Lung (tissue), 12 donors: ENCODE results near the gene FBXO31. TPM values are rescaled to one million over a fixed set of nuclear protein-coding genes. Genes with fewer than 3 reads are reported as not detected.

Source experiments
- ATAC-seq: fragments of 200-7000 bp; cut with Tn5 transposase; one replicate; pipeline ENCODE4 v1.9.1; 2020; ENCODE audit warnings: moderate number of reproducible peaks; ENCODE audit not compliant: insufficient read depth, low FRiP score
- DNase-seq, 3 donors: peaks; one replicate each; pipeline ENCODE4 v3.0.0-alpha.2; 2013 to 2017
- H3K27ac ChIP-seq, 2 donors: one replicate each; pipeline ENCODE4 v1.5.1; 2013; ENCODE audit warnings: mild to moderate bottlenecking in 2 of 2, moderate library complexity in 2 of 2, control low read depth in 1 of 2, inconsistent platforms in 1 of 2, low read depth in 1 of 2, low read length in 1 of 2
- H3K27me3 ChIP-seq, 3 donors: one replicate each; pipeline ENCODE4 v1.5.1; 2013; ENCODE audit warnings: low read length in 2 of 3; ENCODE audit not compliant: control insufficient read depth in 3 of 3, insufficient read depth in 3 of 3
- H3K36me3 ChIP-seq, 4 donors: one replicate each; pipeline ENCODE4 v1.5.1; 2013; ENCODE audit warnings: low read length in 4 of 4, mild to moderate bottlenecking in 1 of 4, moderate library complexity in 1 of 4; ENCODE audit not compliant: control insufficient read depth in 4 of 4, insufficient read depth in 4 of 4
- H3K4me1 ChIP-seq, 5 donors: one replicate each; pipeline ENCODE4 v1.5.1; 2013; ENCODE audit warnings: low read length in 5 of 5, mild to moderate bottlenecking in 2 of 5, moderate library complexity in 1 of 5; ENCODE audit not compliant: control insufficient read depth in 5 of 5, insufficient read depth in 5 of 5
- H3K4me3 ChIP-seq: one replicate; pipeline ENCODE4 v1.5.1; 2013; ENCODE audit warnings: mild to moderate bottlenecking, control low read depth, moderate library complexity
- H3K9ac ChIP-seq, 2 donors: one replicate each; pipeline ENCODE4 v1.5.1; 2013; ENCODE audit warnings: low read length in 2 of 2, control low read depth in 1 of 2; ENCODE audit not compliant: insufficient read depth in 1 of 2
- H3K9me3 ChIP-seq, 4 donors: one replicate each; pipeline ENCODE4 v1.5.1; 2013; ENCODE audit warnings: low read length in 3 of 4, mild to moderate bottlenecking in 1 of 4, moderate library complexity in 1 of 4; ENCODE audit not compliant: control insufficient read depth in 4 of 4, insufficient read depth in 3 of 4
- CTCF ChIP-seq: IDR thresholded peaks from 2 replicates; pipeline ENCODE4 v1.5.1; 2012; ENCODE audit warnings: mild to moderate bottlenecking; ENCODE audit errors: control extremely low read depth, extremely low read depth
- WGBS, 2 donors: extraction: QIAGEN DNeasy Blood & Tissue Kit; methylation state at CpG; one replicate each; pipeline ENCODE4 v1.1.7; 2013; 5-methylcytosine and 5-hydroxymethylcytosine counted together
- polyA plus RNA-seq, 2 donors: library from polyadenylated mRNA; stranded (reverse); fragments of 200-250 nt; gene quantifications; one replicate each; pipeline ENCODE4 v1.2.1, GENCODE V29; 2013
- total RNA-seq, 2 donors: library from RNA; depleted of rRNA in 1 of 2; stranded (reverse); fragments of >200 nt in 1 of 2; gene quantifications; one replicate each; pipeline ENCODE4 v1.2.1, GENCODE V29; 2014 to 2021
- donor health status: control.
- donor health status: control.
- donor health status: Bipolar disorder and iron deficiency.
- donor health status: healthy.
- donor health status: DM: yes; HTN: yes; CAD: no.

Gene FBXO31
- total and polyA plus RNA-seq, 4 donors: 10.1 to 35.1 (median 23.2) TPM

GRCh38 chr16:87420026-87421002 lies 36.7 kb upstream of the FBXO31 start:
- no peak overlapping the region for H3K27ac ChIP-seq
- DNase-seq (no peak), ATAC-seq (no peak)
- H3K4me1 ChIP-seq: no peaks in the 10 kb centered on the region
- H3K9ac ChIP-seq: no peak overlapping the region
- H3K36me3 ChIP-seq: peaks cover 4 to 51% (median 31%) of the 10 kb centered on the region in 4 donors
- no peak overlapping the region for H3K4me3 ChIP-seq
- no peaks in the 10 kb centered on the region for H3K9me3 ChIP-seq
- TF ChIP-seq CTCF: no peak
- H3K27me3 ChIP-seq: no peaks in the 10 kb centered on the region
- WGBS, 2 donors: 94% methylated on average over 25 of the region's 25 CpGs

- peaks cover 6 to 56% (median 30%) of the 10 kb centered on the region in 4 donors for H3K36me3 ChIP-seq
- H3K27me3 ChIP-seq: no peaks in the 10 kb centered on the region
- 74 to 89% methylated on average over 6 of the region's 6 CpGs for WGBS, 2 donors
- no peaks in the 10 kb centered on the region for H3K9me3 ChIP-seq
- ATAC-seq (no peak), DNase-seq (no peak)
- no peak overlapping the region for H3K27ac ChIP-seq
- no peaks in the 10 kb centered on the region for H3K4me1 ChIP-seq
- TF ChIP-seq CTCF: no peak
- no peak overlapping the region for H3K9ac ChIP-seq
- H3K4me3 ChIP-seq: no peak overlapping the region
Measured at GRCh38 chr16:87418644-87419043, 35.1 kb upstream of the FBXO31 start.

GRCh38 chr16:87418216-87418615 lies 34.6 kb upstream of the FBXO31 start:
- DNase-seq (no peak), ATAC-seq (no peak)
- H3K27ac ChIP-seq: no peak overlapping the region
- H3K4me1 ChIP-seq: no peaks in the 10 kb centered on the region
- TF ChIP-seq CTCF: no peak
- no peak overlapping the region for H3K9ac ChIP-seq
- no peak overlapping the region for H3K4me3 ChIP-seq
- 94 to 96% methylated on average over 18 of the region's 18 CpGs for WGBS, 2 donors
- H3K9me3 ChIP-seq: no peaks in the 10 kb centered on the region
- H3K27me3 ChIP-seq: no peaks in the 10 kb centered on the region
- peaks cover 6 to 53% (median 33%) of the 10 kb centered on the region in 4 donors for H3K36me3 ChIP-seq
